HG02943 (cell line): Measurements from ENCODE around the gene LSM14A.
"Not testable (repeated sequence)": the region's sequence is repeated elsewhere in the genome, so short reads cannot be mapped to it uniquely, and the experiment has no call there.

Experiments
- ATAC-seq: cut with Tn5 transposase; IDR thresholded peaks from one replicate; pipeline ENCODE4 v1.9.1; 2021; ENCODE audit warnings: mild to moderate bottlenecking, low read depth, moderate library complexity; ENCODE audit not compliant: unreplicated experiment

LSM14A gene

DNA sequence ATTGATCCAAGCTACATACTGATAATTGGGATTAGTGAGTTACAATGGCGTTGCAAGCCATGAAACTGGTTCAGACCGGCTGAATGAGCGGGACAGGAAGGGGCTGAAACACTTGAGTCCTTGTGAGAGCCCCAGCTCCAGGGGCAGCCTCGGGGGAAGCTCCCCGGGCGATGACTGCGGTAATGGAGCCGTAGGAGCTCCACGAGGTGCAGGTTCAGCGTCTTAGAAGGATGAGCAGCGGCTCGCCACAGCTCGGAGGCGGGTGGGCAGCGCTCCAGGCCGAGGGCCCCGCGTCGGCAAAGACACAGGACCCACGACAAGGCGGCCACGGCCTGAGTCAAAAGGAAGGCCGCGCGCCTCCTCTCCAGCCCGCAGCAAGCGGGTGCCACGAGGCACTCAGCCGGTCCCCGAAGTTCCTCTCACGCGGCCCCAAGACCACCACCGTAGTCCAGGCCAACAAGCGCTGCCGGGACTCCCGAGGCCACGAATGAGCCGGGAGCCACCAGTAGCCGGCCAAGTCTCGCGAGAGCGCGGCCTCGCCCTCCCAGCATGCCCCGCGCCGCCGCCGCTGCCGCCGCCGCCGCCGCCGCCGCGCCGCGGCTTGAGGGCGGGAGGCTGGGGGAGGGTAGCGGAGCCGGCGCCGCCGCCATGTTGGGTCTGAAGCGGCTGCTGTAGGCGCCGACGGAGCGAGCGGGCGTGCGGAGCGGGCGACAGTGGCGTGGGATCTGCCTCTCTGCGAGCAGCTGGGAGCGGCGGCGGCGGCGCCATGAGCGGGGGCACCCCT is at the start of gene LSM14A:
LSM14A (plus strand) TSS at position 628 of the 784 bp plus-strand sequence; CDS start at position 767, 139 bp downstream.
- peak; percentile 61 for ATAC-seq

DNA sequence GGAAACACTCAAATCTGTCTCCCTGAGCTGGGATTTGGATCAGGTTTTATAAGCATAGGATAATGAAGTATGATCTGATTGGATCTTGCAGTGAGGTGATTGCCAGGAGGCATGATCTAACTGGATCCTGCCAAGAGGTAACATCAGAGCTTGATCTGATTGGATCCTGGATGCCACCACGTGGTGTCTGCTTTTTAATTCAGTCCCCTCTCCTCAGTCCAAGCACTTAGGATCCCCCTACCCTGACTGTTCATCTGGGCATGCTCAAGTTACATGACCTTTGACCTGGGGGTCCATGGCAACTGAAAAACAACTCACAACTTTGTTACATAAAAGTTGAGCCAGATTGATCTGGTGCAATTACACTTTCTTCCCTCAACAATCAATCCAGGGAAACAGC is 47.5 kb upstream of the LSM14A start:
- ATAC-seq, result no peak

DNA sequence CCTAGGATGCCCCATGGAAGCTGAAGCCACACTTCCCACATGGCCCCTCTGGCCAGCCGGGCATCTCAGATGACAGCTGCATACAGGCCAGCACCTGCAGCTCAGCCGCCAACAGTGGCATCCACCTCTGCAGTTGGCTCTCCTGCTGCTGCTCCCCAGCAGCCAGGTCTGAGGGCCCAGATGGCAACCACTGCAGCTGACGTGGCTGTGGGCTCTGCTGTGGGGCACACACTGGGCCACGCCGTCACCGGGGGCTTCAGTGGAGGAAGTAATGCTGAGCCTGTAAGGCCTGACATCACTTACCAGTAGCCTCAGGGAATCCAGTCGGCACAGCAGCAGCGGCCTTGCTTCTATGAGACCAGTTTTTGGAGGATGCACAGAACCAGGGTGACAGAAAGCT is 45.3 kb upstream of the LSM14A start:
- no peak for ATAC-seq

DNA sequence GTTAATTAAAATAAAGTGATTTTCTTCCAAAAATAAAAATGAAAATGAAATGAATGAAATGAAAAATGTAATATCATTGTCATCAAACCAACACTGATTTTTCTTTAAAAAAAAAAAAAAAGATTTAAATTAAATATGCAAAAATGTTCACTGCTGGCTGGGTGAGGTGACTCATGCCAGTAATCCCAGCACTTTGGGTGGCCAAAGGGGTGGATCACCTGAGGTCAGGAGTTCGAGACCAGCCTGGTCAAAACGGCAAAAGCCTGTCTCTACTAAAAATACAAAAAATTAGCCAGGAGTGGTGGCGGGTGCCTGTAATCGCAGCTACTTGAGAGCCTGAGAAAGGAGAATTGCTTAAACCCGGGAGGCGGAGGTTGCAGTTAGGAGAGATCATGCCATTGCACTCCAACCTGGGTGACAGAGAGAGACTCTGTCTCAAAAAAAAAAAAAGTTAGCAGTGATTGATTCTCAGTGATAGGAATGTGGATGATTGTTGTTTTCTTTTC is 44.6 kb upstream of the LSM14A start:
- ATAC-seq, result no peak

DNA sequence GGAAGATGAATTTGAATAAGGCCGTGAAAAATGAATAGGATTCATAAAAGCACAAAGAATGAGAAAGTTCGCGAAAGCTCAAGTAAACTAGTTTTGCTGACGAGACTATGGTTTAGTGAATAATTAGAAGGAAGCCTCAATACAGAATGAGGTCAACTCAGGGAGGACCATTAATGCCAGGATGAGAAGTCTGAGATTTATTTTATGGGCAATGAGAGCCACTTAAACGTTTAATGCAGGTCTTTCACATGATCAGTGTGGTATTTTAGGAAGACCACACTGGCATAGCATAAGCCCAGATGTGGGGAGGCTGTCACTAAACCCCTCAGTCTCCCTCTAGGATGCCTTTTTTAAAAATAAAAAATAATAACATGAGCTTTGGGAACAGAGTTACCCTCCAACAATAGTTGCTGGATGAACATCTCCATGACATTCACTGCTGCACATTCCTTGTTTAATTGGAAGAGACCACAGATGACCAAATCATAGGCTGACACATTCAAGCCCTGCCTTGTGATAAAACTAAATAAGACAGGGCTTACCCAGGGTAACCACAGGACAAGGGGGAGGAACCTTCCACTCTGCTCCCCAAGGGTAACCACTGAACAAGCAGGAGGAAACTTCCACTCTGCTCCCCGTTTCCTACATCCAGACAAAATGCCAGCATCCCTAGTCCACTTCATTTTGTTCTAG is 43.6 kb upstream of the LSM14A start:
- no peak for ATAC-seq

DNA sequence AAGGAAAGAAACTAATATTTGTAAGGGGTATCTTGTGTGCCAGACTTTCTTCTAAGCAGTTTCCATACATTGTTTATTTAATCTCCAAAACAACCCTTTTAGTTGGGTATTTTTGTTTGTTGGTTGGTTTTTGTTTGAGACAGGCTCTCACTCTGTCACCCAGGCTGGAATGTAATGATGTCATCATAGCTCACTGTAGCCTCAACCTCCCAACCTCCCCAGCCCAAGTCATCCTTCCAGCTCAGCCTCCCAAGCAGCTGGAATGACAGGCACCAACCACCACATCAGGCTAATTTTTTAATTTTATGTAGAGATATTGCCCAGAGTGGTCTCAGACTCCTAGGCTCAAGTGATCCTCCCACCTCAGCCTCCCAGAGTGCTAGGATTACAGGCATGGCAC is 41.2 kb upstream of the LSM14A start:
- no peak for ATAC-seq

DNA sequence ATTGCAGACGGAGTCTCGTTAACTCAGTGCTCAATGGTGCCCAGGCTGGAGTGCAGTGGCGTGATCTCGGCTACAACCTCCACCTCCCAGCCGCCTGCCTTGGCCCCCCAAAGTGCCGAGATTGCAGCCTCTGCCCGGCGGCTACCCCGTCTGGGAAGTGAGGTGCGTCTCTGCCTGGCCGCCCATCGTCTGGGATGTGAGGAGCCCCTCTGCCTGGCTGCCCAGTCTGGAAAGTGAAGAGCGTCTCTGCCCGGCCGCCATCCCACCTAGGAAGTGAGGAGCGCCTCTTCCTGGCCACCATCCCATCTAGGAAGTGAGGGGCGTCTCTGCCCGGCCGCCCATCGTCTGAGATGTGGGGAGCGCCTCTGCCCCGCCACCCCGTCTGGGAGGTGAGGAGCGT is 40.2 kb upstream of the LSM14A start:
- ATAC-seq, result not testable (repeated sequence)

DNA sequence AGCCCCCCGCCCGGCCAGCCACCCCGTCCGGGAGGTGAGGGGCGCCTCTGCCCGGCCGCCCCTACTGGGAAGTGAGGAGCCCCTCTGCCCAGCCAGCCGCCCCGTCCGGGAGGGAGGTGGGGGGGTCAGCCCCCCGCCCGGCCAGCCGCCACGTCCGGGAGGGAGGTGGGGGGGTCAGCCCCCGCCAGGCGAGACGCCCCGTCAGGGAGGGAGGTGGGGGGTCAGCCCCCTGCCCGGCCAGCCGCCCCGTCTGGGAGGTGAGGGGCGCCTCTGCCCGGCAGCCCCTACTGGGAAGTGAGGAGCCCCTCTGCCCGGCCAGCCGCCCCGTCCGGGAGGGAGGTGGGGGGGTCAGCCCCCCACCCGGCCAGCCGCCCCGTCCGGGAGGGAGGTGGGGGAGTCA is 39.6 kb upstream of the LSM14A start:
- not testable (repeated sequence) for ATAC-seq

DNA sequence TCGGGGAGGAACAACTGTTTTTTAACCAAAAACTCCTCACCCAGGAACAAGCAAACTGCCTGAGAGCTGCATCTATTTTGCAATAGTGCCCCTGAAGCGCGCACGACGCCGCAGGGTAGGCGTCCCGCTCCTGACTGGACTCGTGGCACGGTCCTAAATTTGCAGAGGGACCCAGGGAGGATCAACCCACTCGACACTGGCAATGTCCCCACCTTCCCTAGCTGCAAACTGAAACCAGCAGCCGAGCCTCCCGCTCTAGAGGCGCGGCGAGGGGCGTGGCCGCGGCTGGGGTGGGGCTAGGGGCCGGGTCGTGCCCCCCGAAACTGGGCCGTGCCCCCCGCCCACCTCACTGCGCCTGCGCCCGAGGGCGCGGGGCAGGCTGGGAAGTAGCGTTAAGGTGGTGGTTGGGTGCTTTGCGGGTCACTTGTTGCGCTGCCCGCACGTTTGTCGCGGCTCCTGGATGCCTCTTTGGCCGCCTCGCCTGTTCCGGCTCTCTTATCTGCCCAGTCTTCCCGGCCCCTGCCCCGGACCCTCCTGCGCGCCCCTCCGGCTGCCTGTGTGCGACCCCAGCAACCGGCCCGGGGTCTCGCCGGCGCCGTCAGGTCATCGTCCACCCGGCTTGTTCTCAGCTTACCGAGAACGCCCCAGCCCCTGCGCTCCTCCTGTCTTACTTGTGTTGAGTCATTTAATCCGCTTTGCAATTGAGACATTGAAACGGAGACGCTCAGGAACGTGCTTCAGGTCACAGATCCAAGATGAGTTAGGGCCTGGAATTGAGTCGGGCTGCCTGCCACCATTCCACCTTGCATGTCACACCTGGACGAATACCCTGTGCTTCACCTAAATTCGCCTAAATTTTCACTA is 37.9 kb upstream of the LSM14A start:
- peak; percentile 80 for ATAC-seq

DNA sequence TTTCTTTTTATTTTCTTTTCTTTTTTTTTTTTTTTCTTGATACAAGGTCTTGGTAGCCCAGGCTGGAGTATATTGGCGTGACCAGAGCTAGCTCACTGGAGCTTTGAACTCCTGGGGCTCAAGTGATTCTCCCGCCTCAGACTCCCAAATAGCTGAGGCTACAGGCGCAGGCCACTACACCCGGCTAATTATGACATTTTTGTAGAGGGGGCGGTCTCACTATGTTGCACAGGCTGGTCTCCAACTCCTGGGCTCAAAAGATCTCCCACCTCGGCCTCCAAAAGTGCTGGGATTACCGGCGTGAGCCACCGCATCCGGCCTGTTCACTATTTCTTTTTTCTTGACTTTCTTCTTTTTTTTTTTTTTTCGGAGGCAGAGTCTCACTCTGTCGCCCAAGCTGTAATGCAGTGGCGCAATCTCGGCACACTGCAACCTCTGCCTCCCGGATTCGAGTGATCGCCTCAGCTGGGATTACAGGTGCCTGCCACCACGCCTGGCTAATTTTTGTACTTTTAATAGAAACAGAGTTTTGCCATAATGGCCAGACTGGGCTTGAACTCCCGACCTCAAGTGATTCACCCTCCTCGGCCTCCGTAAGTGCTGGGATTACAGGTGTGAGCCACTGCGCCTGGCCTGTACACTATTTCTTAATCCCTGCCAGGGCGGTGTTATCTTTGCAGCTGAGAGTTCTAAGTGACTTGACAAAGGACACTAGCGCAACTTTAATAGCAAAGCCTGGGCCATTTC is 37.1 kb upstream of the LSM14A start:
- no peak for ATAC-seq

DNA sequence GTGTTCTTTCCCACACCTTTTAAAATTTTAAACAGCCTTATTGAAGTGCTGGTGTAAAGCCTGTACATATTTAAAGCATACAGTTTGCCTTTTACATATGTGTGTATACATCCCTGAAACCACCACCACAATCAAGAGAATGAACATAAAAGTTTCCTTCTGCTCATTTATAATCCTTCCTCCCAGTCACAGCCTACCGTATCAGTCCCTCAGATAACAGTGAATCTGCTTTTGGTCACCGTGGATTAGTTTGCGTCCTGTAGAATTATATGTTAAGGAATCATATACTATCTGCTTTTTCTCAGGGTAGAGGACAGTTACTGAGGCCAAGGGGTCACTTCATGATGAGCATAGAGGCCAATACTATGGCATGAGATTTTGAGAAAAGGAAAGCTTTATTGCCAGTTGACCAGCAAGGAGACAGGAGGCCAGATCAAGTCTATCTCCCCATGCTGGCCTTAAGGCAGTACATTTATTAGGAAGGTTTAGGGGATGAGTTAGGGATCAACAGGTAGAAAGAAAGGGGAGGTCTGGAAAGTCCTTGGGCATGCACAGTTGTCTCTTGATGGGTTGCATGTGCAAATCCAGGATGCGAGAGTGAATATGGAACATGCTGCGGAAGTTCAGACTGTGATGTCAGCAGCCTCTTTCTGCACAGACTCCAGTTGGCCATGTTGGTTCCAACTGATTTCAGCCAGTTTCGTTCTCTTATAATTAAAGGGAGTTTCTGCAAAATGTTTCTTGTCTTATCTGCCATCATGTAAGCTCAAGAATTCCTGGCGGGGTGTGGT is 36.3 kb upstream of the LSM14A start:
- no peak for ATAC-seq

DNA sequence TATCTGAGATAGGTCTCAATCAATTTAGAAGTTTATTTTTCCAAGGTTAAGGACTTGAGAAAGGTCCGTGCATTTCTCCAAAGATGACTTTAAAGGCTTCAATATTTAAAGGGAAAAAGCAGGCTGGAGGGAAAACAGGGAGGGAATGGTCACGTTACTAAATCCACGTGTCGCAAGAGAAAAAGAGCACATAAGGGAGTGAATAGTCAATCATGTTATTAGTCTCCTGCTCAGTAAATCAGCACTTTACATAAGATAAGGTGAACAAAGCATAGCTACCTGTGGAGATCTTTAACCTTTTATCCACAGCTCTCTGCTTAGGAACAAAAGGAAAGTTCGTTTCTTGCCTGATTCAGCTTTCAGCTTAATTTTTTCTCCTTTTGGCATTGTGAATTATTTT is 31.3 kb upstream of the LSM14A start:
- no peak for ATAC-seq

DNA sequence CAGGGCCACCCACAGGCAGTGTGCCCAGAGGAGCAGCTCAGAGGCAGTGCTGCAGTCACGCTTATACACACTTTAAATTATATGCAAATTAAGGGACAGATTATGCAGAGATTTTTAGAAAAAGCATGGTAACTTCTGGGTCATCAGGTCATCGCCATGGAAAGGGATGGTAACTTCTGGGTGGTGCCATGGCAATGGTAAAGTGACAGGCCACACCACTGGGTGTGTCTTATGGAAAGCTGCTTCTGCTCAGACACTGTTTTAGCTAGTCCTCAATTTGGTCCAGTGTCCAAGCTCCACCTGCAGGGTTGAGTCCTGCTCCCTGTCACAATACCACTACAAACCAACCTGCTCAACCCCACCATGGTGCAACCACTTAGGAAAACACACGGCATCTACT is 29.9 kb upstream of the LSM14A start:
- ATAC-seq, result no peak

DNA sequence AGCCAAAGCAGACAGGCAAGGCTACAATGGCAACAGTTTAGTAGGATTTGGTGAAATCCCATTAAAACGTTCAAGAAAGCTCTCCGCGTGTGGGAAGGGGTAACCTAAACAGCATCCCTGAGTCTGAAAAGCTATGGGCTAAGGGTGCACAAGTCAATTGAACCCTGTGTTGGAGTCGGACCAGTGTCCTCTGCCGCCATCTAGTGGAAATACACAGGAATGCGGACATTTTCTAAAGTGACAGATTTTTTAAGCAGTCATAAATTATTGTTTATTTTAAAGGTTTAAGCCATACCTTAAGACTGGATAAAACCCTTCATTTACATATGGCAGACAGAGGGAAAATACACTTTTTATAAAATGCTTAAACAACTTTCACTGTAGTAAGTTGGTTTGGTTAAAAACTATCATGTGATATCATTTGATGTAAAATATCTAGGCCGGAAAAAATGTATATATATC is 26.5 kb upstream of the LSM14A start:
- no peak for ATAC-seq

DNA sequence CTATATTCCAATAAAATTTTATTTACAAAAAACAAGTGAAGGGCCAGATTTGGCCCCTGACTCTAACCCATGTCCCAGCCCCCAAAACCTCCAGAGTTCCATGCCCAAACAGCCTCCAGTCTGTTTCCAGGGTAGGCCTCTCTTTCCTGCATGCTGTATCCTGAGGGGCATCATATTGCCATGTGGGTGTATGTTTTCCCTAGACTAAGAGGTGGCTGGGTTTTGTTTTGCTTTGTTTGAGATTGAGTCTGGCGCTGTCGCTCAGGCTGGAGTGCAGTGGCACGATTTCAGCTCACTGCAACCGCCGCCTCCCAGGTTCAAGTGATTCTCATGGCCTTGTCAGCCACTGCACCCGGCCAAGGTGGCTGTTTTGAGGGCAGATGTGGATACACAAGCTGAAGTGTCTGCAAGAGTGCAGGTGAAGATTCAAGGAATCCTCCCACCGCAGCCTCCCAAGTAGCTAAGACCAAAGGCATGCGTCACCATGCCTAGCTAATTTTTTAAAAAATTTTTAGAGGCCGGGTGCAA is 23.6 kb upstream of the LSM14A start:
- ATAC-seq, result no peak

DNA sequence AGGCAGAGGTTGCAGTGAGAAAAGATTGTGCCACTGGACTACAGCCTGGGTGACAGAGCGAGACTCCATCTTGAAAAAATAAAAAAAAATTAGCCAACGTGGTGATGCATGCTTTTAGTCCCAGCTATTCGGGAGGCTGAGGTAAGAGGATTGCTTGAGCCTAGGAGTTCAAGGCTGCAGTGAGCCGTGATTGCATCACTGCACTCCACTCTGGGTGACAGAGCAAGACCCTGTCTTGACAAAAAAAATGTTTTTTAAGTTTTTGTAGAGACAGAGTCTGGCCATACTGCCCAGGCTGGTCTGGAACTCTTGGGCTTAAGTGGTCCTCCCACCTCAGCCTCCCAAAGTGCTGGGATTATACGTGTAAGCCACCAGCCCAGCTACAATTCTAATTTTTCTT is 22.4 kb upstream of the LSM14A start:
- ATAC-seq, result no peak

DNA sequence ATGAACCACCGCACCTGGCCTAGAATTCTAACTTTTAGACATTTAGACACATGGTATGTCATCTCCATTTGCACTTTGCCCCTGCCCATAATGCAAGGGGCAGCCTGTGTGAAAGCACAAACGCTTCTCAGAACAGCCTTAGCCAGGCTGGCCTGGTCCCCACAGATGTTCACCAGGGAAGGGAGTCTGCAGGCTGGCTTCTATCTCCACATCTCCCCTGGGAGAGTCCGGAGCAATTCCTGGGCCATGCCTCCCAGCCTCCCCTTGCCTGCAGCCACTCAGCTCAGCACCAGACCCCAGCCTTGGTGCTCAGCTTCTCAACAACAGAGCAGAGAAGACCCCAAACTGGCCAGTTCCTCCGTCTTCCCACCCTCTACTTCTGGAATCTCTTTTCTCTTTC is 21.7 kb upstream of the LSM14A start:
- ATAC-seq, result no peak

DNA sequence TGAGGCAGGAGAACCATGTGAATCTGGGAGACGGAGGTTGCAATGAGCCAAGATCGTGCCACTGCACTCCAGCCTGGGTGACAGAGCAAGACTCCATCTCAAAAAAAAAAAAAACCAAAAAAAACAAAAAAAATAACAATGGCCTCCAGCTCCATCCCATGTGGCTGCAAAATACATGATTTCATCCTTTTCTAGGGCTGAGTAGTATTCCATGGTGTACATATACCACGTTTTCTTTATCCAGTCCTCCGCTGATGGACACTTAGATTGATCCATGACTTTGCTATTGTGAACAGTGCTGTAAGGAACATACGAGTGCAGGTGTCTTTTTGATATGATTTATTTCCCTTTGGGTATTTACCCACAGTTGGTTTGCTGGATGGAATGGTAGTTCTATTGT is 20.9 kb upstream of the LSM14A start:
- no peak for ATAC-seq

DNA sequence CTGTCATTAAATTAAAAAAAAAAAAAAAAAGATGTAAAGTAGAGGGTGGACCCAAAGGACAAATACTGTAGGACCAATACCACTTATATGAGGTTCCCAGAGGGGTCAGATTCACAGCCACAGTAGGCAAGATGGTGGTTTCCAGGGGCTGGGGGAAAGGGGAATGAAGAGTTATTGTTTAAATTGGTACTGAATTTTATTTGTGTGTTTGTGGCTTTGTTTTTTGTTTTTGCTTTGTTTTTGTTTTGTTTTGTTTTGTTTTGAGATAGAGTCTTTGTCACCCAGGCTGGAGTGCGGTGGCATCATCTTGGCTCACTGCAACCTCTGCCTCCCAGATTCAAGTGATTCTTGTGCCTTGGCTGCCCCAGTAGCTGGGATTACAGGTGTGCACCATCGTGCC is 17.9 kb upstream of the LSM14A start:
- ATAC-seq, result no peak
